GM21526 (cell line): Measurements from ENCODE around the gene UPK3B.
"Not testable (repeated sequence)": the region's sequence is repeated elsewhere in the genome, so short reads cannot be mapped to it uniquely, and the experiment has no call there.

Experiments
- ATAC-seq: cut with Tn5 transposase; IDR thresholded peaks from one replicate; pipeline ENCODE4 v1.9.1; 2021; ENCODE audit warnings: moderate library complexity; ENCODE audit not compliant: unreplicated experiment, low FRiP score

Gene UPK3B

GRCh38 chr7:76509931-76510877 lies at the start of gene UPK3B:
UPK3B (plus strand) TSS chr7:76510552; CDS start chr7:76510653, 101 bp downstream.
- ATAC-seq = no peak

- not testable (repeated sequence) for ATAC-seq
Observed at GRCh38 chr7:76460767-76461166, 49.6 kb upstream of the UPK3B start.

- peak; percentile 97 for ATAC-seq
Observed at GRCh38 chr7:76461464-76462101, 48.8 kb upstream of the UPK3B start, which contains the start of gene DTX2. DTX2 (plus strand) TSS chr7:76461709; CDS start chr7:76480510, 18,801 bp downstream.

GRCh38 chr7:76462271-76462882 lies 48.0 kb upstream of the UPK3B start:
- not testable (repeated sequence) for ATAC-seq

GRCh38 chr7:76464959-76465358 lies 45.4 kb upstream of the UPK3B start:
- ATAC-seq = not testable (repeated sequence)

- not testable (repeated sequence) for ATAC-seq
Observed at GRCh38 chr7:76465950-76466349, 44.4 kb upstream of the UPK3B start.

GRCh38 chr7:76467743-76468404 lies 42.5 kb upstream of the UPK3B start:
- not testable (repeated sequence) for ATAC-seq

GRCh38 chr7:76471556-76472221 lies 38.7 kb upstream of the UPK3B start:
- not testable (repeated sequence) for ATAC-seq

- not testable (repeated sequence) for ATAC-seq
Observed at GRCh38 chr7:76473097-76473496, 37.3 kb upstream of the UPK3B start.

GRCh38 chr7:76476280-76476679 lies 34.1 kb upstream of the UPK3B start:
- ATAC-seq = not testable (repeated sequence)

- ATAC-seq = not testable (repeated sequence)
Observed at GRCh38 chr7:76476742-76477474, 33.4 kb upstream of the UPK3B start.

GRCh38 chr7:76479628-76480027 lies 30.7 kb upstream of the UPK3B start:
- not testable (repeated sequence) for ATAC-seq

- not testable (repeated sequence) for ATAC-seq
Observed at GRCh38 chr7:76480403-76481253, 29.7 kb upstream of the UPK3B start.

GRCh38 chr7:76482660-76483059 lies 27.7 kb upstream of the UPK3B start:
- not testable (repeated sequence) for ATAC-seq

- ATAC-seq = not testable (repeated sequence)
Observed at GRCh38 chr7:76483081-76483480, 27.3 kb upstream of the UPK3B start.

- ATAC-seq = not testable (repeated sequence)
Observed at GRCh38 chr7:76484456-76484855, 25.9 kb upstream of the UPK3B start.

GRCh38 chr7:76485822-76486610 lies 24.3 kb upstream of the UPK3B start:
- peak; percentile 5 for ATAC-seq
